Suppressor macrophage treated with lipopolysaccharide for 1 hour (primary cell): ENCODE measurements around the gene OMA1.
"Not testable (repeated sequence)": the region's sequence is repeated elsewhere in the genome, so short reads cannot be mapped to it uniquely, and the experiment has no call there.

Experiments
- DNase-seq, 3 donors: peaks; one replicate each; pipeline ENCODE4 v3.0.0-alpha.2; 2020 to 2022

The OMA1 gene

GRCh38 chr1:58546520-58547308, at the start of gene OMA1:
TSS of gene OMA1 (minus strand) at chr1:58546726. CDS start at chr1:58539294, 7,432 bp downstream.
- DNase-seq = peak; percentile 99

GRCh38 chr1:58594546-58594945, 48.0 kb upstream of the OMA1 start:
- DNase-seq = no peak

DNA sequence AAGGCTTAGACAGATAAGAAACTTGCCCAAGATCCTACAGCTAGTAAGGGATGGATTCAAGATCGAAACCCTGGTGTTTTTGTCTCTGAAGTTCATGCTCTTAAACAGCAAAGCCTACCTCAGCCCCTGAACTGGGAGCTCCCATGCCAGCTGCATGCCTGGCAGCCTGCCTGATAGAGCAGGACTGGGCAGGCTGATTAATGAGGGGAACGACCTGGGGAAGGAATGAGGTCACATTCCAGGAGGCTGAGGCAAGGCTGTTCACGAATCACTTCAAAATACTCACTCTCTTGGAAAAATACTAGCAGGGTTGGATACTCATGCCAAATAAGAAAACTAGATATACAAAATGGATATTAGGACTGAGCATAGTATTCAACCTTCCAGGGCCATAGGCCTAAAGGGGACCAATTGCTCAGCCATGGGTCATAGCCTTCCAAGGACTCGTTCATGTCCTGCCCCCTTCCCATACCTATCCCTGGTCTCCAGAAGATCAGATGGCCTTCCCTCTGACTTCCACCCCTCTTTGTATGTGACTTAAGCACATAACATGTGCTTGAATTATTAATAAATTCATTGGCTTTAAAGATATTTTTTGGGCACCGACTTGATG, 46.1 kb upstream of the OMA1 start:
- DNase-seq = no peak

- DNase-seq = no peak
Observed at GRCh38 chr1:58591806-58592205, 45.3 kb upstream of the OMA1 start.

DNA sequence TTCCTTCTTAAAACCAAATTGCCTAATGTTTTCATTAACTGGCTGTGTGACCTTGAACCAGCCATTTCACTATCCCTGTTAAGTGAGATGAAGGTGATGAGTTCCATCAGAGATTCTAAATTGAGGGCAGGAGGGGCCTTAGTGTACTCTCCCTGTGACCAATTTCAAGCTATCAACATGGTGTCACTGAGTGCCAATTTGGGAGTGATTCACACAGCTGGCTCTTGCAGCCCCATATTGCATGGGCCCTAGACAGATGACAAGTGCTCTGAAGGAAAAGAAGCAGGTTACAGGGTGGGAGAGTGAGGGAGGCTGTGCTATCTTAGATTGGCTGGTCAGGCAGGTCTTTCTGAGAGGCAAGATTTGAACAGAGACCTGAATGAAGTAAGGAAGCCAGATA, 43.5 kb upstream of the OMA1 start:
- DNase-seq = no peak

DNA sequence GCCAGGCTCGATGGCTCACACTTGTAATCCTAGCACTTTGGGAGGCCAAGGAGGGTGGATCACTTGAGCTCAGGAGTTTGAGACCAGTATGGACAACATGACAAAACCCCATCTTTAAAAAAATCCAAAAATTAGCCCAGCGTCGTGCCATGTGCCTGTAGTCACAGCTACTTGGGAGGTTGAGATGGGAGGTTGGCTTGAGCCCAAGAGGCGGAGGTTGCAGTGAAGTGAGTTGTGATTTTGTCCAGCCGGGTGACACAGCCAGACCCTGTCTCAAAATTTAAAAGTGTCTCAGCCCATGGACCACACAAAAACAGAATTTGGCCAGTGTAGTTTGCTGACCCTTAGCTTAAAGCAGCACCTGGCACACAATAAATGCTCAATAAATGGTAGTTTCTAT, 41.9 kb upstream of the OMA1 start:
- DNase-seq = no peak

DNA sequence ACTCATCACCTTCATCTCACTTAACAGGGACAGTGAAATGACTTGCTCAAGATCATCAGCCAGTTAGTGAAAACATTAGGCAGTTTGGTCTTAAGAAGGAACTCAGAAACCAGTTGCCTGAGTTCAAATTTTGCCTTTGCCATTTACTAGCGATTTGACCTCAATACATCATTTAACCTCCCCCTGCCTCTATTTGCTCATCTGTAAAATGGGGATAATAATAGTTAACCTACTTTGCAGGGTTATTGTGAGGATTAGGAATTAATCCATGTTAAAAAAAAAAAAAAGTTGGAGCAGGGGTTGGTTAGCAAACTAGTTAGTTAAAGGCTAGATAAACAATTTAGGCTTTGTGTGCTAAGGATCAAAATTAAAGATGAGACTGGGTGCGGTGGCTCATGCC, 41.1 kb upstream of the OMA1 start:
- no peak for DNase-seq

DNA sequence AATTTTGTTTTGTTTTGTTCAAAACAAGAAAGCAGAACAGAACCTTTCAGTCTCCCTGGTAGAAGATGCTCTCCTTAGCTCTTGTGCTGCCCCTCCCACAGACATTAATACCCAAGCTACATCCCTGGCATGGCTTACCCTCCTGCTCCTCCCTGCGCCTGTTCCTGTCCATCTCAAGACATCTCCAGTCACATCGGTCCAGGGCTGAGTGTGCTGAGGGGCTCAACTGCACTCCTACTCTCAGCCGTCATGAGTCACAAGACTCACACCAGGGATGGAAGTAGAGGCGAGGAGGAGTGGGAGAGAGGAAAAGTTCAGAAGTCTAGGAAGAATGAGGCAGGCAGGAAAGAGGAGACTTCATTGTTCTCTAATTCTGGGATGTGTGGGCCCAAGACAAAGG, 39.7 kb upstream of the OMA1 start:
- no peak for DNase-seq

DNA sequence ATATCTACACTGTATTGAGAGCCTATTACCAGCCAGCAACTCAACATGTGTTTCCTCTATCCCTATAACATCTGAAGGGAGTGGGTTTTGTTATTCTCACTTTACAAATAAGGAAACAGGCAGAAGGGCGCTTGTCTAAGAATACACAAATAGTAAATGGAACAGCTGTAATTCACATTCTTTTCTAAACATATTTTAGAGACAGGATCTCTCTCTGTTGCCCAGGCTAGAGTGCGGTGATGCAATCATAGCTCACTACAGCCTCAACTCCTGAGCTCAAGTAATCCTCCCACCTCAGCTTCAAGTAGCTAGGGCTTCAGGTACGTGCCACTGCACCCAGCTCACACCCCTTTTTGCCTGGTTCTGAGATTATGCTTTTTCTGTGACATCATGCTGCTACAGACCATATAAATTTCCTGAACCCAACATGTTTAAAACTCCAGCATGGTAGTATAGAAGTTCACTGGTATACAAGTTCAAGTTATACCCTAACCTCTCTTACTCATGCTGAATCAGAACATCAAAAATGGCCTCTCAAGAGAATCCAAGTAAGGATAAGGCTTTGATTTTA, 39.1 kb upstream of the OMA1 start:
- no peak for DNase-seq

GRCh38 chr1:58585166-58585565, 38.6 kb upstream of the OMA1 start:
- DNase-seq = no peak

- DNase-seq = peak; percentile 37 to 53 (median 43)
Observed at GRCh38 chr1:58584082-58584895, 37.8 kb upstream of the OMA1 start.

GRCh38 chr1:58583496-58583895, 37.0 kb upstream of the OMA1 start:
- peak; percentile 38 to 52 (median 51) for DNase-seq

- DNase-seq = not testable (repeated sequence)
Observed at GRCh38 chr1:58582143-58582542, 35.6 kb upstream of the OMA1 start.

GRCh38 chr1:58581641-58582040, 35.1 kb upstream of the OMA1 start:
- DNase-seq = no peak

DNA sequence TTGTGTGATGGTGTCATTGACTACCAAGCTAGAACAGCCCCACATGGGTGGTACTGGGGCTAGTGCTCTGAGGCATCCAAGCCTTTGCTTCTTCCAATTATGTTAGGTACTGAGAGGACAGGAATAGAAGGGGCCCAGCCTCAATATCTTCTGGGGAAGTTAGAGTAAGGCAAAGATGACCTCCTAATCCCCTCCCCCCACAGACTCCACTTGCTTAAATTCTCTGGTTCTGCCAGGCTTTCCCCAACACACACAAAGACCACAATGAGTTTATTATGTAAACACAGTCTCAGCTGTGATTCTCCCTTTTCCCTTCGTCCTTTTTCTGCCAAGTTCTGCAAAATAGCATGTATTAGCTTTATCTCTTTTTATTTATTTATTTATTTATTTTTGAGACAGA, 33.7 kb upstream of the OMA1 start:
- no peak for DNase-seq

DNA sequence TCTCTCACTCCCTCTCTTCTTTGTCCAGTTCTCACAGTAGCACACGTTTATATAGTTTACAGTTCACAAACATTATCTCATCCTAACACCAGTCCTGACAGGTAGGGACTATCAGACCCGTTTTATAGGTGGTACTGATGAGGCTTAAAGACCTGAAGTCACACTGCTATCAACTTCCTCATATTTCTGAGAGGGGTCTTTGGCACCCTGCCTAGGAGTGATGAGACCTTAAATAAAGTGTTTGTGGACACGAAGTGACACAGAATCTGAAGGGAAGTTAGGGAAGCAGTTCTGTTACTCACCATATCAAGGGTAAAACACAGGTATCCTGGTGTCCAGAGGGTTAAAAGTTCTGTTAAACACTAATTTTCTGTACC, 31.1 kb upstream of the OMA1 start:
- DNase-seq = no peak

- peak in 1 of 3 donors; percentile 55 for DNase-seq
Observed at GRCh38 chr1:58576727-58577653, 30.5 kb upstream of the OMA1 start, which contains the start of gene TACSTD2. TSS of gene TACSTD2 (minus strand) at chr1:58577252. CDS start at chr1:58577156, 96 bp downstream.

- DNase-seq = peak in 1 of 3 donors; percentile 15
Observed at GRCh38 chr1:58576325-58576726, 29.8 kb upstream of the OMA1 start.

DNA sequence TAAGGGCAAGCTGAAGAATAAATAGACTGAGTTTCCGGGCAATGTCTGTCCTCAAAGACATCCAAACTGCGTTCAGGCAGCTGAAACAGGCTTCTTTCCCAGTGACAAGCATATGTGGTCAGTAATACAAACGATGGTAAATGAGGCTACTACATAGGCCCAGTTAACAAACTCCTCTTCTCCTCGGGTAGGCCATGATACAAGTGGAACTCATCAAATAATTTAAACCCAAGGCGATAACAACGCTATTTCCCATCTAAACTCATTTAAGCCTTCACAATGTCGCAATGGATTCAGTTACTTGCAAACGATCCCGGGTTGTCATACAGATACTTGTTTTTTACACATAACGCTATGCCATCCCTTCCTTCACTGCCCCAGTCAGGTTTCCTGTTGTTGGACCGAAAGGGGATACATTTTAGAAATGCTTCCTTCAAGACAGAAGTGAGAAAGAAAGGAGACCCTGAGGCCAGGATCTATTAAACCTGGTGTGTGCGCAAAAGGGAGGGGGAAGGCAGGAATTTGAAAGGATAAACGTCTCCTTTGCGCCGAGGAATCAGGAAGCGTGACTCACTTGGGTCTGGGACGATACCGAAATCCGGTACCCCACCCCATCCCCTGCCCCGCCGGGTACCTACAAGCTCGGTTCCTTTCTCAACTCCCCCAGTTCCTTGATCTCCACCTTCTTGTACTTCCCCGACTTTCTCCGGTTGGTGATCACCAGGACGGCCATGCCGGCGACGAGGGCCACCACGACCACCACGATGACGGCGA, 29.2 kb upstream of the OMA1 start:
- no peak for DNase-seq

- no peak for DNase-seq
Observed at GRCh38 chr1:58574816-58575215, 28.3 kb upstream of the OMA1 start.
